ENCODE results near the gene MN1. TPM values are rescaled to one million over a fixed set of nuclear protein-coding genes. Genes with fewer than 3 reads are reported as not detected.
A peak's percentile ranks its signal among the peaks of the same experiment; 100 is the strongest.

MN1 gene
- total RNA-seq, 1 donor: 6.2 TPM

DNA sequence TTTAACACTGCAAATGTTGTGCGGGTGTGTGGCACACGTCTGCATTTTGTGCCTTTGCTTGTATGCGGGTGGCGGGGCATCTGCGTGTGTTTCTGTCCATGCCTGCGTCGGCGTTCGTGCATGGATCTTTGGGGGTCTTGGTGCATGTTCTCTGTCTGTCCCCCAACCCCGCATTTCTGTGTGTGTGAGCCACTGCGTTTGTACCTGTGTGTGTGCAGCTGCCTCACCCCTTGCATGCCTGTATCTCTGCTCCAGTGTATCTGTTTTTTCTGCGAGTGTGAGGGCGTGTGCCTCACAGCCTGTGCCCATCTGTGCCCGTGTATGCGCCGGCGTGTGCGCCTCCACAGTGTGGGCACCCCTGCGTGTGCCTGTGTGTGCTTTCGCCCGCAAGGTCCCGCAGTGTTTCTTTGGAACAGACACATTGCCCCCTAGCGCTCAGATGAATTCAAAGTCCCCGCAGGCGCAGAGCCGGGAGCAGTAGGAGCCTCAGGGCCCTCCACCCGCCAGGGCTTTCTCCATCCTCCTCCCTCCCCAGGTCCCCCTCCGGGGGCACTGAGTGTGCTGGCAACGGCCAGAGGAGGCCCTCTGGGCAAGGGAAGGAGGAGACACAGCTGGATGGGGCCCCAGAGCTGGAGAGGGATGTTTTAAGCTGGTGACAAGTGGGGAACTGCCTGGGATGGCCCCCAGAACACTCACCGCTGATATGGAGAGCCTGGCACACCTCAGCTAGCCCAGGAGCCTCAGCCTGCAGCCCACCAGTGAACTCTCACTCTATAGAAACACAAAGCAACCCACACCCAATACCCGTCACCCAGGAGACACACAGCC, 3.1 kb upstream of the MN1 start:
- H3K36me3 ChIP-seq (ENCODE audit: insufficient read depth, low read length): no peaks in the 10 kb centered on the region
- DNase-seq (ENCODE audit: insufficient read length, low spot score, missing footprints): peak; percentile 98
- no peak overlapping the region for H2AFZ ChIP-seq (ENCODE audit: low read length)
- TF ChIP-seq, protein P1, sequence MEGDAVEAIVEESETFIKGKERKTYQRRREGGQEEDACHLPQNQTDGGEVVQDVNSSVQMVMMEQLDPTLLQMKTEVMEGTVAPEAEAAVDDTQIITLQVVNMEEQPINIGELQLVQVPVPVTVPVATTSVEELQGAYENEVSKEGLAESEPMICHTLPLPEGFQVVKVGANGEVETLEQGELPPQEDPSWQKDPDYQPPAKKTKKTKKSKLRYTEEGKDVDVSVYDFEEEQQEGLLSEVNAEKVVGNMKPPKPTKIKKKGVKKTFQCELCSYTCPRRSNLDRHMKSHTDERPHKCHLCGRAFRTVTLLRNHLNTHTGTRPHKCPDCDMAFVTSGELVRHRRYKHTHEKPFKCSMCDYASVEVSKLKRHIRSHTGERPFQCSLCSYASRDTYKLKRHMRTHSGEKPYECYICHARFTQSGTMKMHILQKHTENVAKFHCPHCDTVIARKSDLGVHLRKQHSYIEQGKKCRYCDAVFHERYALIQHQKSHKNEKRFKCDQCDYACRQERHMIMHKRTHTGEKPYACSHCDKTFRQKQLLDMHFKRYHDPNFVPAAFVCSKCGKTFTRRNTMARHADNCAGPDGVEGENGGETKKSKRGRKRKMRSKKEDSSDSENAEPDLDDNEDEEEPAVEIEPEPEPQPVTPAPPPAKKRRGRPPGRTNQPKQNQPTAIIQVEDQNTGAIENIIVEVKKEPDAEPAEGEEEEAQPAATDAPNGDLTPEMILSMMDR (IDR thresholded peaks at IDR 0.05; ENCODE audit: extremely low read depth, low read depth, low read length): peak; percentile 69
- H3K4me3 ChIP-seq (ENCODE audit: insufficient read depth, low read length): no peak overlapping the region
- H4K20me1 ChIP-seq (ENCODE audit: insufficient read depth, low read length): no peaks in the 10 kb centered on the region
- no peaks in the 10 kb centered on the region for H3K79me2 ChIP-seq (ENCODE audit: insufficient read depth, low read length)
- no peaks in the 10 kb centered on the region for H3K9me3 ChIP-seq (ENCODE audit: low read depth, low read length)
- no peak overlapping the region for H3K4me2 ChIP-seq (ENCODE audit: insufficient read depth, low read length)
- H3K27me3 ChIP-seq (ENCODE audit: insufficient read depth, low read length): peaks cover 21% of the 10 kb centered on the region
- H3K4me1 ChIP-seq (ENCODE audit: insufficient read depth, low read length): no peaks in the 10 kb centered on the region
- H3K27ac ChIP-seq (ENCODE audit: low read depth, low read length): no peak overlapping the region

DNA sequence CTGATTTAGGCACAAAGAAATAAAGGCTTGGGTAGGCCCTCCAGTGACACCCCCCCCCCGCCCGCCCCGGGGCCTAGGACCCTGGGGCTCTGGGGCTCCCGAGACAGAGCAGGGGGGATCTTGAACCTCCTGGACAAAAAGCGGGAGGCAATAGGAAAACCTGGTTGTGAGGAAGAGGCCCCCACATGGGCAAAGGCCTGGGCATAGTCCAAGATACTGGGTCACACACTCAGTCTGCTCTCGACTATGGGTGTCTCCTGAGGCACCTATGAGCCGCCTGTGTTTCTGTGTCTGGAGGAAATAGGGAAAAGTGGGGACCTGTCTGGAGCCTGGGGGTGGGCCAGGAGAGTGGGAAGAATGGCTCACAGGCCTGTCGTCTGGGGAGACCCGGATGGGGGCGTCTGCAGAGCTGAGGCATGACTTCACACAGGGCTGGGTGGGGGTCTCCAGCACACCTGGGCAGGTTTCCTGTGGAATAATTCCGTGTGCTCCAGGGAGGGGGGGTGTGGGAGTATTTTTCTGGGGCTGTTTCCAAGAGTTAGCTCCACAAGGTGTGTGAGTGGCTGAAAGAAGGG, 2.4 kb upstream of the MN1 start:
- H3K27me3 ChIP-seq (ENCODE audit: insufficient read depth, low read length): peaks cover 19% of the 10 kb centered on the region
- no peak overlapping the region for H2AFZ ChIP-seq (ENCODE audit: low read length)
- no peaks in the 10 kb centered on the region for H3K9me3 ChIP-seq (ENCODE audit: low read depth, low read length)
- no peak overlapping the region for H3K4me2 ChIP-seq (ENCODE audit: insufficient read depth, low read length)
- TF ChIP-seq, protein P1 (IDR thresholded peaks at IDR 0.05; ENCODE audit: extremely low read depth, low read depth, low read length): no peak
- H3K36me3 ChIP-seq (ENCODE audit: insufficient read depth, low read length): no peaks in the 10 kb centered on the region
- no peak overlapping the region for H3K27ac ChIP-seq (ENCODE audit: low read depth, low read length)
- no peak for DNase-seq (ENCODE audit: insufficient read length, low spot score, missing footprints)
- H4K20me1 ChIP-seq (ENCODE audit: insufficient read depth, low read length): no peaks in the 10 kb centered on the region
- H3K4me1 ChIP-seq (ENCODE audit: insufficient read depth, low read length): no peaks in the 10 kb centered on the region
- no peaks in the 10 kb centered on the region for H3K79me2 ChIP-seq (ENCODE audit: insufficient read depth, low read length)
- H3K4me3 ChIP-seq (ENCODE audit: insufficient read depth, low read length): no peak overlapping the region

DNA sequence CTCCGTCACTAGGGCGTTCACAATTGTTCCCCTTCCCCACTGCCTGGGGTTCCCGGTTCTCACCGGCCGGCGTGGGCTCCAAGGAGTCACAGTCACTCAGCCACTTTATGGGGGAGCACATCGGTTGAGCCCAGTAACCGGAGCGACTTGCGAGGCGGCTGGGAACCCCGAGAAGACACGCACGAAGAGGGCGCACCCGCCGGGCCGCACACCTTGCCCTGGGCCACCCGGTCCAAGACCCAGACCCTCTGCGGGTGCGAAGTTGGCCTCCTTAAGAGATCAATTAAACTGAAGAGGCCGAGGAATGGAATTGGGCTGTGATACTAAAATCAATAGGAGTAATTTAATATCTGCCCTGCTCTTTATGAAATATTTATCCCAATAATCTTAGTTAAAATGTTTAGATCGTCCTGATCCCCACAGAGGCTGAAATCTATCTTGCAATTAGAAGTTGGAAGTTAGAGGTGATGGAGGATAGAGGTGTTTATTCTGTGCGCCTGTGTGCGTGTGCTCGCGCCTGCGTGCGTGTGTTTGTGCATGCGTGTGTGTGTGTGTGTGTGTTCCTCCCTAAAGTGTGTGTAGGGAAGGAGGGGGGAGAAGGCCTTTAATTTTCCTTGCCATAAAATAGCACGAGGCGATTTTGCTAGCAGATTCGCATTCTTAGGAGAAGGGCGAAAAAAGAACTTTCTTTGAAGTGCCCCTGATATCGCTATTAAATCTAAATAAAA, 954 bp upstream of the MN1 start:
- Histone ChIP-seq H3K27ac (ENCODE audit: low read depth, low read length) (no peak overlapping the region), H3K27me3 (ENCODE audit: insufficient read depth, low read length) (peaks cover 19% of the 10 kb centered on the region), H3K9me3 (ENCODE audit: low read depth, low read length) (no peaks in the 10 kb centered on the region), H2AFZ (ENCODE audit: low read length) (peak overlapping the region; percentile 90), H4K20me1 (ENCODE audit: insufficient read depth, low read length) (no peaks in the 10 kb centered on the region), H3K36me3 (ENCODE audit: insufficient read depth, low read length) (no peaks in the 10 kb centered on the region), H3K4me3 (ENCODE audit: insufficient read depth, low read length) (peak overlapping the region; percentile 74), H3K4me2 (ENCODE audit: insufficient read depth, low read length) (peak overlapping the region; percentile 81), H3K4me1 (ENCODE audit: insufficient read depth, low read length) (no peaks in the 10 kb centered on the region), H3K79me2 (ENCODE audit: insufficient read depth, low read length) (no peaks in the 10 kb centered on the region)
- no peak for DNase-seq (ENCODE audit: insufficient read length, low spot score, missing footprints)
- TF ChIP-seq, protein P1 (IDR thresholded peaks at IDR 0.05; ENCODE audit: extremely low read depth, low read depth, low read length): no peak

DNA sequence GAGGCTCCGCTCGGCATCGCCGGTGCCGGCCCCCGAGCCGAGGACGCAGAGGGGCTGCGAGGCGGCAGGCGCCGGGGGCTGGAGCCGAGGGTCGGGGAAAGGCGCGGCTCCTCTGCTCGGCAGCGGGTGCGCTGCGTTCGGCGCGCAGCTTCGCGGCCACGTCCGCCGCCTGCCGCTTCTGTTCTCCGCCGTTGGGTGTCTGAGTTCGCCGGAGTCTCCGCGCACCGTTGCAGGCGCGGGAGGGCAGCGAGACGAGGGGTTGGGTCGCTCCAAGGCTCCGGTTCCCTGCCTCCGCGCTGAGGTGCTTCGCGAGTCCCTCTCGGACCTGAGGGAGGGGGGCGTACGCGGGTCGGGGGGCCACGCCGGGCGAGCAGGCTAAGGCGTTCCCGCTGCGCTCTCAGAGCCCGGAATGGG, 347 bp downstream of the MN1 start:
- Histone ChIP-seq H3K4me2 (ENCODE audit: insufficient read depth, low read length) (peak overlapping the region; percentile 81), H3K27me3 (ENCODE audit: insufficient read depth, low read length) (peaks cover 19% of the 10 kb centered on the region), H3K27ac (ENCODE audit: low read depth, low read length) (no peak overlapping the region), H3K79me2 (ENCODE audit: insufficient read depth, low read length) (no peaks in the 10 kb centered on the region), H2AFZ (ENCODE audit: low read length) (peak overlapping the region; percentile 59), H3K36me3 (ENCODE audit: insufficient read depth, low read length) (no peaks in the 10 kb centered on the region), H3K9me3 (ENCODE audit: low read depth, low read length) (no peaks in the 10 kb centered on the region), H3K4me1 (ENCODE audit: insufficient read depth, low read length) (no peaks in the 10 kb centered on the region), H3K4me3 (ENCODE audit: insufficient read depth, low read length) (peak overlapping the region; percentile 74), H4K20me1 (ENCODE audit: insufficient read depth, low read length) (no peaks in the 10 kb centered on the region)
- DNase-seq (ENCODE audit: insufficient read length, low spot score, missing footprints): peak; percentile 93
- TF ChIP-seq, protein P1 (IDR thresholded peaks at IDR 0.05; ENCODE audit: extremely low read depth, low read depth, low read length): no peak

All from osteoblast (primary cell).